Liver (tissue), 9 donors: Measurements from ENCODE around the gene UTS2R. TPM values are rescaled to one million over a fixed set of nuclear protein-coding genes. Genes with fewer than 3 reads are reported as not detected.

Experiments used
- DNase-seq: peaks from one replicate; pipeline ENCODE4 v3.0.0-alpha.2; 2017; ENCODE audit warnings: low spot score
- H3K27ac ChIP-seq, 2 donors: one replicate each; pipeline ENCODE4 v1.7.0; 2013; ENCODE audit warnings: inconsistent platforms in 2 of 2, low read length in 2 of 2, control low read depth in 1 of 2, low read depth in 1 of 2, mild to moderate bottlenecking in 1 of 2
- H3K27me3 ChIP-seq, 4 donors: one replicate each; pipeline versions ENCODE4 v1.6.1 to v1.7.0; 2013; ENCODE audit warnings: low read length in 3 of 4, inconsistent platforms in 1 of 4, mild to moderate bottlenecking in 1 of 4, moderate library complexity in 1 of 4; ENCODE audit not compliant: control insufficient read depth in 4 of 4, insufficient read depth in 4 of 4
- H3K36me3 ChIP-seq, 4 donors: one replicate each; pipeline versions ENCODE4 v1.6.1 to v1.7.0; 2013; ENCODE audit warnings: low read length in 3 of 4, mild to moderate bottlenecking in 3 of 4, low read depth in 1 of 4, moderate library complexity in 1 of 4; ENCODE audit not compliant: control insufficient read depth in 4 of 4, insufficient read depth in 3 of 4
- H3K4me1 ChIP-seq, 4 donors: one replicate each; pipeline versions ENCODE4 v1.6.1 to v1.7.0; 2013; ENCODE audit warnings: low read length in 3 of 4, mild to moderate bottlenecking in 3 of 4, moderate library complexity in 1 of 4; ENCODE audit not compliant: control insufficient read depth in 4 of 4, insufficient read depth in 4 of 4
- H3K4me3 ChIP-seq, 3 donors: one replicate each; pipeline versions ENCODE4 v1.6.1 to v1.7.0; 2013; ENCODE audit warnings: low read length in 3 of 3, control low read depth in 1 of 3, low read depth in 1 of 3, mild to moderate bottlenecking in 1 of 3
- H3K9ac ChIP-seq, 2 donors: one replicate each; pipeline ENCODE4 v1.7.0; 2013; ENCODE audit warnings: low read length in 2 of 2, mild to moderate bottlenecking in 2 of 2, moderate library complexity in 2 of 2, control low read depth in 1 of 2, low read depth in 1 of 2
- H3K9me3 ChIP-seq, 4 donors: one replicate each; pipeline versions ENCODE4 v1.6.1 to v1.7.0; 2013; ENCODE audit warnings: low read length in 3 of 4; ENCODE audit not compliant: control insufficient read depth in 4 of 4
- EGR1 ChIP-seq, 2 donors: IDR thresholded peaks; 2 replicates each; pipeline ENCODE4 v1.6.1; 2016 to 2018; ENCODE audit warnings: antibody characterized with exemption in 2 of 2, low read depth in 2 of 2
- FOXA1 ChIP-seq: IDR thresholded peaks from 2 replicates; pipeline ENCODE4 v1.6.1; 2016; ENCODE audit warnings: antibody characterized with exemption
- FOXA2 ChIP-seq: IDR thresholded peaks from 2 replicates; pipeline ENCODE4 v1.6.1; 2016; ENCODE audit warnings: antibody characterized with exemption
- GABPA ChIP-seq, 2 donors: IDR thresholded peaks in 1 of 2; conservative IDR thresholded peaks in 1 of 2; 2 replicates each; pipeline ENCODE4 v1.6.1; 2016; ENCODE audit warnings: antibody characterized with exemption in 2 of 2, mild to moderate bottlenecking in 1 of 2, moderate library complexity in 1 of 2
- HNF4A ChIP-seq, 2 donors: conservative IDR thresholded peaks; 2 replicates each; pipeline ENCODE4 v1.6.1; 2016; ENCODE audit warnings: antibody characterized with exemption in 2 of 2, mild to moderate bottlenecking in 2 of 2
- JUND ChIP-seq, 2 donors: IDR thresholded peaks; 2 replicates each; pipeline ENCODE4 v1.6.1; 2016; ENCODE audit warnings: antibody characterized with exemption in 2 of 2
- NR2F2 ChIP-seq: IDR thresholded peaks from 2 replicates; pipeline ENCODE4 v1.6.1; 2016; ENCODE audit warnings: antibody characterized with exemption
- RAD21 ChIP-seq, 2 donors: IDR thresholded peaks; 2 replicates each; pipeline ENCODE4 v1.6.1; 2016; ENCODE audit warnings: antibody characterized with exemption in 2 of 2, mild to moderate bottlenecking in 2 of 2
- RXRA ChIP-seq, 2 donors: IDR thresholded peaks; 2 replicates each; pipeline ENCODE4 v1.6.1; 2017 to 2018; ENCODE audit warnings: antibody characterized with exemption in 2 of 2, mild to moderate bottlenecking in 1 of 2
- SP1 ChIP-seq: IDR thresholded peaks from 2 replicates; pipeline ENCODE4 v1.6.1; 2018; ENCODE audit warnings: antibody characterized with exemption, mild to moderate bottlenecking
- TAF1 ChIP-seq: conservative IDR thresholded peaks from 2 replicates; pipeline ENCODE4 v1.6.1; 2016; ENCODE audit warnings: antibody characterized with exemption, mild to moderate bottlenecking
- YY1 ChIP-seq: IDR thresholded peaks from 2 replicates; pipeline ENCODE4 v1.6.1; 2016; ENCODE audit warnings: antibody characterized with exemption, mild to moderate bottlenecking
- WGBS: extraction: QIAGEN DNeasy Blood & Tissue Kit; methylation state at CpG from one replicate; pipeline ENCODE4 v1.1.7; 2013; 5-methylcytosine and 5-hydroxymethylcytosine counted together
- polyA plus RNA-seq, 2 donors: library from polyadenylated mRNA; stranded (reverse) in 1 of 2; unstranded in 1 of 2; fragments of 200-250 nt in 1 of 2; fragments of >200 nt in 1 of 2; fragmentation: Nextera tagmentation in 1 of 2; extraction: Ambion mirVana in 1 of 2; gene quantifications; one replicate each; pipeline versions ENCODE4 v1.2.1 to v1.2.3, GENCODE V29; 2013 to 2015
- total RNA-seq, 2 donors: library from RNA; depleted of rRNA; stranded (reverse); fragments of >200 nt; gene quantifications; one replicate each; pipeline ENCODE4 v1.2.3, GENCODE V29; 2014
- TF ChIP-seq, protein P1 (sequence below): fragments of 150-350 bp; IDR thresholded peaks from 2 replicates; pipeline ENCODE4 v1.5.1; 2017; ENCODE audit warnings: improper control_type of control experiment, low read depth, low read length; ENCODE audit not compliant: missing input control
- TF ChIP-seq, protein P2 (sequence below): IDR thresholded peaks from 2 replicates; pipeline ENCODE4 v1.6.1; 2016; ENCODE audit warnings: antibody characterized with exemption
- TF ChIP-seq, protein P3 (sequence below): IDR thresholded peaks from 2 replicates; pipeline ENCODE4 v1.6.1; 2016; ENCODE audit warnings: antibody characterized with exemption, mild to moderate bottlenecking
- TF ChIP-seq, protein P4 (sequence below): IDR thresholded peaks from 2 replicates; pipeline ENCODE4 v1.6.1; 2016; ENCODE audit warnings: antibody characterized with exemption
- donor health status: healthy.
- donor health status: healthy.
- donor health status: healthy.
- donor health status: healthy.
- donor health status: healthy.

Gene UTS2R
- total and polyA plus RNA-seq, 4 donors = not detected

DNA sequence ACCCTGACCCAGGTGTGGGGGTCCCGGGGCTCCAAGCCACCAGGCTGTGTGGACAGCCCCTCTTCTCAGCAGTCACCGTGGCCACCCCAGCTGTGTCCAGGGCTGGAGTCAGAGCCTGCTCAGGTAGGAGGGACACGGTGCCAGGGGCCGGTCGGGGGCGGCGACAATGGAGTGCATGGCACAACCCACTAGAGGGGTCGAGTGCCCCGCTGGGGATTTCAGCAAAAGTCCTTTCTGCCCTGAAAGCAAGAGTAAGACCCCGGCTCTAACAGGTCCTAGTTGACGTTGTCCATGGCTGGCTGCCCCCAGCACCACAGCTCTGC lies 11.3 kb downstream of the UTS2R start:
- DNase-seq = no peak
- Histone ChIP-seq H3K27ac (no peak overlapping the region), H3K9me3 (no peaks in the 10 kb centered on the region), H3K4me3 (no peak overlapping the region), H3K27me3 (peaks cover 0 to 5% (median 0%) of the 10 kb centered on the region in 4 donors), H3K9ac (no peak overlapping the region), H3K4me1 (peaks cover 18 to 27% (median 21%) of the 10 kb centered on the region in 4 donors), H3K36me3 (no peaks in the 10 kb centered on the region)
- WGBS = 81% methylated on average over 11 of the region's 11 CpGs
- TF ChIP-seq TAF1 (no peak), GABPA (IDR thresholded peaks at IDR 0.05 in 1 of 2, conservative IDR thresholded peaks at IDR 0.05 in 1 of 2) (no peak), YY1 (no peak), RXRA (IDR thresholded peaks at IDR 0.05) (no peak)
- TF ChIP-seq, protein P1, sequence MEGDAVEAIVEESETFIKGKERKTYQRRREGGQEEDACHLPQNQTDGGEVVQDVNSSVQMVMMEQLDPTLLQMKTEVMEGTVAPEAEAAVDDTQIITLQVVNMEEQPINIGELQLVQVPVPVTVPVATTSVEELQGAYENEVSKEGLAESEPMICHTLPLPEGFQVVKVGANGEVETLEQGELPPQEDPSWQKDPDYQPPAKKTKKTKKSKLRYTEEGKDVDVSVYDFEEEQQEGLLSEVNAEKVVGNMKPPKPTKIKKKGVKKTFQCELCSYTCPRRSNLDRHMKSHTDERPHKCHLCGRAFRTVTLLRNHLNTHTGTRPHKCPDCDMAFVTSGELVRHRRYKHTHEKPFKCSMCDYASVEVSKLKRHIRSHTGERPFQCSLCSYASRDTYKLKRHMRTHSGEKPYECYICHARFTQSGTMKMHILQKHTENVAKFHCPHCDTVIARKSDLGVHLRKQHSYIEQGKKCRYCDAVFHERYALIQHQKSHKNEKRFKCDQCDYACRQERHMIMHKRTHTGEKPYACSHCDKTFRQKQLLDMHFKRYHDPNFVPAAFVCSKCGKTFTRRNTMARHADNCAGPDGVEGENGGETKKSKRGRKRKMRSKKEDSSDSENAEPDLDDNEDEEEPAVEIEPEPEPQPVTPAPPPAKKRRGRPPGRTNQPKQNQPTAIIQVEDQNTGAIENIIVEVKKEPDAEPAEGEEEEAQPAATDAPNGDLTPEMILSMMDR = no peak
- TF ChIP-seq, protein P2, sequence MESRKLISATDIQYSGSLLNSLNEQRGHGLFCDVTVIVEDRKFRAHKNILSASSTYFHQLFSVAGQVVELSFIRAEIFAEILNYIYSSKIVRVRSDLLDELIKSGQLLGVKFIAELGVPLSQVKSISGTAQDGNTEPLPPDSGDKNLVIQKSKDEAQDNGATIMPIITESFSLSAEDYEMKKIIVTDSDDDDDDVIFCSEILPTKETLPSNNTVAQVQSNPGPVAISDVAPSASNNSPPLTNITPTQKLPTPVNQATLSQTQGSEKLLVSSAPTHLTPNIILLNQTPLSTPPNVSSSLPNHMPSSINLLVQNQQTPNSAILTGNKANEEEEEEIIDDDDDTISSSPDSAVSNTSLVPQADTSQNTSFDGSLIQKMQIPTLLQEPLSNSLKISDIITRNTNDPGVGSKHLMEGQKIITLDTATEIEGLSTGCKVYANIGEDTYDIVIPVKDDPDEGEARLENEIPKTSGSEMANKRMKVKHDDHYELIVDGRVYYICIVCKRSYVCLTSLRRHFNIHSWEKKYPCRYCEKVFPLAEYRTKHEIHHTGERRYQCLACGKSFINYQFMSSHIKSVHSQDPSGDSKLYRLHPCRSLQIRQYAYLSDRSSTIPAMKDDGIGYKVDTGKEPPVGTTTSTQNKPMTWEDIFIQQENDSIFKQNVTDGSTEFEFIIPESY = no peak
- TF ChIP-seq, protein P3, sequence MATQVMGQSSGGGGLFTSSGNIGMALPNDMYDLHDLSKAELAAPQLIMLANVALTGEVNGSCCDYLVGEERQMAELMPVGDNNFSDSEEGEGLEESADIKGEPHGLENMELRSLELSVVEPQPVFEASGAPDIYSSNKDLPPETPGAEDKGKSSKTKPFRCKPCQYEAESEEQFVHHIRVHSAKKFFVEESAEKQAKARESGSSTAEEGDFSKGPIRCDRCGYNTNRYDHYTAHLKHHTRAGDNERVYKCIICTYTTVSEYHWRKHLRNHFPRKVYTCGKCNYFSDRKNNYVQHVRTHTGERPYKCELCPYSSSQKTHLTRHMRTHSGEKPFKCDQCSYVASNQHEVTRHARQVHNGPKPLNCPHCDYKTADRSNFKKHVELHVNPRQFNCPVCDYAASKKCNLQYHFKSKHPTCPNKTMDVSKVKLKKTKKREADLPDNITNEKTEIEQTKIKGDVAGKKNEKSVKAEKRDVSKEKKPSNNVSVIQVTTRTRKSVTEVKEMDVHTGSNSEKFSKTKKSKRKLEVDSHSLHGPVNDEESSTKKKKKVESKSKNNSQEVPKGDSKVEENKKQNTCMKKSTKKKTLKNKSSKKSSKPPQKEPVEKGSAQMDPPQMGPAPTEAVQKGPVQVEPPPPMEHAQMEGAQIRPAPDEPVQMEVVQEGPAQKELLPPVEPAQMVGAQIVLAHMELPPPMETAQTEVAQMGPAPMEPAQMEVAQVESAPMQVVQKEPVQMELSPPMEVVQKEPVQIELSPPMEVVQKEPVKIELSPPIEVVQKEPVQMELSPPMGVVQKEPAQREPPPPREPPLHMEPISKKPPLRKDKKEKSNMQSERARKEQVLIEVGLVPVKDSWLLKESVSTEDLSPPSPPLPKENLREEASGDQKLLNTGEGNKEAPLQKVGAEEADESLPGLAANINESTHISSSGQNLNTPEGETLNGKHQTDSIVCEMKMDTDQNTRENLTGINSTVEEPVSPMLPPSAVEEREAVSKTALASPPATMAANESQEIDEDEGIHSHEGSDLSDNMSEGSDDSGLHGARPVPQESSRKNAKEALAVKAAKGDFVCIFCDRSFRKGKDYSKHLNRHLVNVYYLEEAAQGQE = no peak

DNA sequence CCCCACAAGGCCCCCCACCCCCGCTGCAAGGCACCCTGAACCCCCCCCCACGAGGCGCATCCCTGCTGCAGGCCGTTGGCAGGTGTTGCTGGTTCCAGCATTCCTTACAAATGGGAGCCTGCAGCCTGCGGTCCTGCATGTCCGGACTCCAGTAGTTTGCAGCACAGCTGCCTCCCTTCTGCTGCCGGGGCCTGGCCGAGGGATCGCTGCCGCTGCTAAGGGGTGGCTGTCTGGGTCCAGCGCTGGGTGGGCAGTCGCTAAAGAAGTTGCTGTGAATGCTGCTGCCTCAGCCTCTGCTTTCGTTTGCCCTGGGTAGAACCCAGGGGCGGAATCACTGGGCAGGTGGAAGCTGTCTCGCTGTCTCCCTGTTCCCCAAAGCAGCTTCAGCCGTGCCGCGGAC lies 11.8 kb downstream of the UTS2R start:
- DNase-seq = no peak
- H3K27ac ChIP-seq = no peak overlapping the region
- H3K9me3 ChIP-seq = no peaks in the 10 kb centered on the region
- no peaks in the 10 kb centered on the region for H3K36me3 ChIP-seq
- peaks cover 18 to 27% (median 21%) of the 10 kb centered on the region in 4 donors for H3K4me1 ChIP-seq
- H3K27me3 ChIP-seq = peaks cover 0 to 1% (median 0%) of the 10 kb centered on the region in 4 donors
- H3K9ac ChIP-seq = no peak overlapping the region
- WGBS = 69% methylated on average over 18 of the region's 18 CpGs
- H3K4me3 ChIP-seq = no peak overlapping the region
- TF ChIP-seq, protein P1 = no peak
- TF ChIP-seq FOXA2 (no peak), RAD21 (IDR thresholded peaks at IDR 0.05) (no peak), HNF4A (conservative IDR thresholded peaks at IDR 0.05) (no peak), GABPA (IDR thresholded peaks at IDR 0.05 in 1 of 2, conservative IDR thresholded peaks at IDR 0.05 in 1 of 2) (no peak), FOXA1 (no peak), RXRA (IDR thresholded peaks at IDR 0.05) (no peak), EGR1 (IDR thresholded peaks at IDR 0.05; ENCODE audit: low read depth in 2 of 2) (no peak), YY1 (no peak), TAF1 (no peak), JUND (IDR thresholded peaks at IDR 0.05) (no peak), SP1 (no peak), NR2F2 (no peak)
- TF ChIP-seq, protein P4, sequence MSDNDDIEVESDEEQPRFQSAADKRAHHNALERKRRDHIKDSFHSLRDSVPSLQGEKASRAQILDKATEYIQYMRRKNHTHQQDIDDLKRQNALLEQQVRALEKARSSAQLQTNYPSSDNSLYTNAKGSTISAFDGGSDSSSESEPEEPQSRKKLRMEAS = no peak
- TF ChIP-seq, protein P3 = no peak
- TF ChIP-seq, protein P2 = no peak
